HEK293 (cell line): ENCODE results near the gene MTF2.

Experiments used
- MYNN ChIP-seq: fragments of 450-650 bp; formaldehyde crosslinking; IDR thresholded peaks from 2 replicates; pipeline ENCODE4 v1.5.1; 2016; ENCODE audit warnings: missing biosample characterization, missing genetic modification characterization, borderline replicate concordance
- YY1 ChIP-seq: fragments of 450-650 bp; formaldehyde crosslinking; IDR thresholded peaks from 2 replicates; pipeline ENCODE4 v1.5.1; 2018; ENCODE audit warnings: missing biosample characterization, missing genetic modification characterization
- ZNF548 ChIP-seq: fragments of 450-650 bp; formaldehyde crosslinking; IDR thresholded peaks from 2 replicates; pipeline ENCODE4 v1.5.1; 2016; ENCODE audit warnings: missing biosample characterization, missing genetic modification characterization
- ZXDB ChIP-seq: fragments of 450-650 bp; formaldehyde crosslinking; IDR thresholded peaks from 2 replicates; pipeline ENCODE4 v1.5.1; 2016; ENCODE audit warnings: missing biosample characterization, missing genetic modification characterization
- TF ChIP-seq, protein P1 (sequence below): fragments of 450-650 bp; formaldehyde crosslinking; IDR thresholded peaks from 2 replicates; pipeline ENCODE4 v1.5.1; 2016; ENCODE audit warnings: missing biosample characterization, missing genetic modification characterization
- TF ChIP-seq, protein P2 (sequence below): fragments of 450-650 bp; formaldehyde crosslinking; IDR thresholded peaks from 2 replicates; pipeline ENCODE4 v1.5.1; 2017; ENCODE audit warnings: missing biosample characterization, missing genetic modification characterization
- TF ChIP-seq, protein P3 (sequence below): fragments of 450-650 bp; formaldehyde crosslinking; IDR thresholded peaks from 2 replicates; pipeline ENCODE4 v1.5.1; 2017; ENCODE audit warnings: missing biosample characterization, missing genetic modification characterization

DNA sequence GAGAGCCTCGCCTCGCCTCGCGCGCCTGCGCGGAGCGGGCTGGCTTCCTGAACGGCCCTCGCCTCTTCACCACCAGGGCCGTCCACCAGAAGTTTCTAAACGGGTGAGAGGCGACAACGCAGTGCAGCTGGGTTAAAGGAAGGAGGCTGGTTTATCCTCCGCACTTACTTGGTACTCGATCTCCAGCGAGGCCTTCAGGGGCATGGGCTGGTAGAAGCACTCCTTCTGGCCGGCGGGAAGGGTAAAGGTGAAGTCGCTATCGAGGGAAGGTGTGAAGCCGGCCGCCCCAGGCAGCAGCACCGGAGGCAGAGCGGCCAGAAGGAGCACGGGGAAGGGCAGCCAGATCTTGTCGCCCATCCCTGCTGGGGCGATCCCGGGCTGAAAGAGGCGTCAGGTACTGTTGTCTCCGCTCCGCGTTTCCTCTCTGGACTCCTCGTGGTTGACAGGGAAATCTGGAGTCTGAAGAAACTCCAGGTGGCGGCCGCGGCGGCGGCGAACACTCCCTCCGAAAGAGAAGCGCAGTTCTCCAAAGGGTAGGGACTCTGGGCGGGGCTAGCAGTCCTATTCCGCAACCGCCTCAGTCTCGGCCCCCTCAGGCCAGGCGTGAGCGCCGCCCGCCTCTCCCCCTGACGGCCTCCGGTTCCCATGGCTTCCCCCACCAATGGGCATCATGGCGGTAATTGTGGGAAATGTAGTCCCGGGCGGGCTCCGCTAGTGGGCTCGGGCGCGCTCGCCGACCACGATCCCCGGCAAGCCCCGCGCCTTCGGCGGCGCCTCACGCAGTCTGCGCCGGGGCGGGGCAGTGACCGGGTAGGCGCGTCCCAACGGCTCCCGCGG, 101.0 kb downstream of the MTF2 start, which contains the start of gene TMED5:
- TF ChIP-seq, protein P1, sequence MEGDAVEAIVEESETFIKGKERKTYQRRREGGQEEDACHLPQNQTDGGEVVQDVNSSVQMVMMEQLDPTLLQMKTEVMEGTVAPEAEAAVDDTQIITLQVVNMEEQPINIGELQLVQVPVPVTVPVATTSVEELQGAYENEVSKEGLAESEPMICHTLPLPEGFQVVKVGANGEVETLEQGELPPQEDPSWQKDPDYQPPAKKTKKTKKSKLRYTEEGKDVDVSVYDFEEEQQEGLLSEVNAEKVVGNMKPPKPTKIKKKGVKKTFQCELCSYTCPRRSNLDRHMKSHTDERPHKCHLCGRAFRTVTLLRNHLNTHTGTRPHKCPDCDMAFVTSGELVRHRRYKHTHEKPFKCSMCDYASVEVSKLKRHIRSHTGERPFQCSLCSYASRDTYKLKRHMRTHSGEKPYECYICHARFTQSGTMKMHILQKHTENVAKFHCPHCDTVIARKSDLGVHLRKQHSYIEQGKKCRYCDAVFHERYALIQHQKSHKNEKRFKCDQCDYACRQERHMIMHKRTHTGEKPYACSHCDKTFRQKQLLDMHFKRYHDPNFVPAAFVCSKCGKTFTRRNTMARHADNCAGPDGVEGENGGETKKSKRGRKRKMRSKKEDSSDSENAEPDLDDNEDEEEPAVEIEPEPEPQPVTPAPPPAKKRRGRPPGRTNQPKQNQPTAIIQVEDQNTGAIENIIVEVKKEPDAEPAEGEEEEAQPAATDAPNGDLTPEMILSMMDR, result peak; percentile 79; the same call in 1 of the 2 replicates
- TF ChIP-seq YY1 (tag by site-specific recombination), result peak; percentile 76; the same call in 1 of the 2 replicates
- TF ChIP-seq, protein P2, sequence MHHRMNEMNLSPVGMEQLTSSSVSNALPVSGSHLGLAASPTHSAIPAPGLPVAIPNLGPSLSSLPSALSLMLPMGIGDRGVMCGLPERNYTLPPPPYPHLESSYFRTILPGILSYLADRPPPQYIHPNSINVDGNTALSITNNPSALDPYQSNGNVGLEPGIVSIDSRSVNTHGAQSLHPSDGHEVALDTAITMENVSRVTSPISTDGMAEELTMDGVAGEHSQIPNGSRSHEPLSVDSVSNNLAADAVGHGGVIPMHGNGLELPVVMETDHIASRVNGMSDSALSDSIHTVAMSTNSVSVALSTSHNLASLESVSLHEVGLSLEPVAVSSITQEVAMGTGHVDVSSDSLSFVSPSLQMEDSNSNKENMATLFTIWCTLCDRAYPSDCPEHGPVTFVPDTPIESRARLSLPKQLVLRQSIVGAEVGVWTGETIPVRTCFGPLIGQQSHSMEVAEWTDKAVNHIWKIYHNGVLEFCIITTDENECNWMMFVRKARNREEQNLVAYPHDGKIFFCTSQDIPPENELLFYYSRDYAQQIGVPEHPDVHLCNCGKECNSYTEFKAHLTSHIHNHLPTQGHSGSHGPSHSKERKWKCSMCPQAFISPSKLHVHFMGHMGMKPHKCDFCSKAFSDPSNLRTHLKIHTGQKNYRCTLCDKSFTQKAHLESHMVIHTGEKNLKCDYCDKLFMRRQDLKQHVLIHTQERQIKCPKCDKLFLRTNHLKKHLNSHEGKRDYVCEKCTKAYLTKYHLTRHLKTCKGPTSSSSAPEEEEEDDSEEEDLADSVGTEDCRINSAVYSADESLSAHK (tag by site-specific recombination), result peak; percentile 75
- TF ChIP-seq, protein P3, sequence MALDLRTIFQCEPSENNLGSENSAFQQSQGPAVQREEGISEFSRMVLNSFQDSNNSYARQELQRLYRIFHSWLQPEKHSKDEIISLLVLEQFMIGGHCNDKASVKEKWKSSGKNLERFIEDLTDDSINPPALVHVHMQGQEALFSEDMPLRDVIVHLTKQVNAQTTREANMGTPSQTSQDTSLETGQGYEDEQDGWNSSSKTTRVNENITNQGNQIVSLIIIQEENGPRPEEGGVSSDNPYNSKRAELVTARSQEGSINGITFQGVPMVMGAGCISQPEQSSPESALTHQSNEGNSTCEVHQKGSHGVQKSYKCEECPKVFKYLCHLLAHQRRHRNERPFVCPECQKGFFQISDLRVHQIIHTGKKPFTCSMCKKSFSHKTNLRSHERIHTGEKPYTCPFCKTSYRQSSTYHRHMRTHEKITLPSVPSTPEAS, result peak; percentile 27; the same call in 1 of the 2 replicates
- peak; percentile 75 for TF ChIP-seq ZXDB
- TF ChIP-seq MYNN (tag by site-specific recombination), result no peak; the same call in 1 of the 2 replicates
- no peak for TF ChIP-seq ZNF548 (tag by site-specific recombination)
